ENCODE data around the gene ZNF311.

GRCh38 chr6:28983838-28984237 lies 21.3 kb downstream of the ZNF311 start:
- TF ChIP-seq EZH2 (IDR thresholded peaks at IDR 0.05; ENCODE audit: borderline replicate concordance) (no peak), CTCF (IDR thresholded peaks at IDR 0.05; ENCODE audit: poor library complexity) (no peak), EZH2phosphoT487 (IDR thresholded peaks at IDR 0.05; ENCODE audit: low read depth, severe bottlenecking, unreplicated experiment) (no peak)

Measured in hepatocyte (in vitro differentiated cells).